Fibroblast of villous mesenchyme (primary cell): ENCODE data around the gene MYO5A. TPM values are rescaled to one million over a fixed set of nuclear protein-coding genes. Genes with fewer than 3 reads are reported as not detected.

Experiments used
- DNase-seq: peaks from one replicate; pipeline ENCODE4 v3.0.0-alpha.2; 2010; ENCODE audit warnings: low read depth
- H3K4me3 ChIP-seq: 2 replicates; pipeline ENCODE4 v1.5.1; 2011; ENCODE audit warnings: low read depth, mild to moderate bottlenecking, low read length
- CTCF ChIP-seq: IDR thresholded peaks from 2 replicates; pipeline ENCODE4 v1.5.1; 2012; ENCODE audit warnings: low read depth, mild to moderate bottlenecking, low read length; ENCODE audit not compliant: insufficient read depth
- total RNA-seq: library from RNA; depleted of rRNA; stranded (reverse); fragments of >200 nt; gene quantifications from 2 replicates; pipeline ENCODE4 v1.2.3, GENCODE V29; 2012

MYO5A gene
- total RNA-seq, 1 donor, result 53.1 TPM

DNA sequence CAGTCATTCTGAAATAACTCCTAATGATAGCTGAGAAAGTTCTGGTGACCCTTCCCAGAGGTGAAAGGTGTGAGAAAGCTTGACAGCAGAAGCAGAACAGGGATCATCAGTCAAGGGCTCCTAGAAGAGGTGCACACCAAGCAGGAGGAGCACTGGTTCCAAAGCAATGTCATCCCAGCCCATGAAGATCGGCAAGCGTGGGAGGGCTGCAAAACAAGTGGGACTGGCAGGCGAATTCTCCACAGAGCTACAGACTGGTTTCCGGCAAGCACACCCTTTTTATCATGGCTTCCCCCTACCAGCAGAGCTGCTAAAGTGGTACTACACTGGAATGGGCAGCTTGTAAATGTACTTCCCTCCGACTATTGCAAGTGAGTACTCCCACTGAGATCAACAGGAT is 170.7 kb downstream of the MYO5A start:
- no peak for TF ChIP-seq CTCF
- H3K4me3 ChIP-seq, result no peak overlapping the region
- DNase-seq, result no peak

DNA sequence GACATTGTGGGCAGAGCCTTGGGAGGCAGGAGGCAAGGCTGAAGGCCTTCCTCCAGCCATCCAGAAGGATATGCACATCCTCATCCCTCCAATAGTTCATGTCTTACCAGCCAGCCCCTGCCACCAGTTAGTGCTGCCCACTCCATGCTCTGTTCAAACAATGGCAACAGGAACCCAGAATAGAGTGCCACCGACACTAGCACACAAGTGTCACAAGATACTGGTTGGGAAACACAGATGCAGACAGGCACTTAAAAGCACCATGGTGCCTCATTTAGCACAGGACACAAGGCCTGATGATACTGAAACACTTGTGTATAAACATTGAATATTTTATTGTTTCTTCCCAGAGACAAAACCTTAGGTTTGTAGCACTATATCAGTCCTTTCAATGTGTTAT is 176.6 kb downstream of the MYO5A start:
- no peak overlapping the region for H3K4me3 ChIP-seq
- no peak for TF ChIP-seq CTCF
- no peak for DNase-seq

- no peak overlapping the region for H3K4me3 ChIP-seq
- peak; percentile 10 for DNase-seq
- TF ChIP-seq CTCF, result no peak
Observed at GRCh38 chr15:52351206-52351908, 177.3 kb downstream of the MYO5A start.

DNA sequence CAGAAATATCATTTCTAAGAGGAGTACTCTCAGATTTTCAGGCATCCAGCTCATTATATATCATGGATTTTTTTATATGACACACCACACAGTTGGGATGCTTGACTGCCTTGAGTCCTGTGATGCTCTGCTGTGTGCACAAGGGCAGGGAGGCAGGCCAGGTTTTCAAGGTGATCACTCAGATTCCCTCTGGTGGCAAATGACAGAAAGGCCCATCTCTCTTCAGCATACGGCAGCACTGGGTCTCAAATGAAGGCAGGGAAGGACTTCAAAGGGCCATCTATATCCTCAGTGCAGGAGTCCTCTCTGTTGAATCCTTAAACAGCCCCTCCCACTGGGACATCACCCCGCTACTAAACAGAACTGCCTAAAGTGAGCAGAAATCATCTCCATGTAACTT is 178.3 kb downstream of the MYO5A start:
- no peak overlapping the region for H3K4me3 ChIP-seq
- TF ChIP-seq CTCF, result no peak
- no peak for DNase-seq

- TF ChIP-seq CTCF, result no peak
- DNase-seq, result peak; percentile 60
- H3K4me3 ChIP-seq, result no peak overlapping the region
Observed at GRCh38 chr15:52349052-52349700, 179.5 kb downstream of the MYO5A start.

GRCh38 chr15:52348056-52348745 is 180.5 kb downstream of the MYO5A start:
- peak; percentile 67 for DNase-seq
- no peak for TF ChIP-seq CTCF
- no peak overlapping the region for H3K4me3 ChIP-seq
